Measurements from ENCODE around the gene LHX1.
A peak's percentile ranks its signal among the peaks of the same experiment; 100 is the strongest.

The LHX1 gene

GRCh38 chr17:36939802-36940312, 2.6 kb downstream of the LHX1 start:
- DNase-seq = no peak

- DNase-seq = no peak
These were observed 3.3 kb downstream of the LHX1 start for GRCh38 chr17:36940313-36941264.

GRCh38 chr17:36941265-36942010, 4.2 kb downstream of the LHX1 start:
- DNase-seq = no peak

GRCh38 chr17:36942019-36942599, 4.8 kb downstream of the LHX1 start:
- no peak for DNase-seq

GRCh38 chr17:36942631-36943125, 5.4 kb downstream of the LHX1 start:
- no peak for DNase-seq

- DNase-seq = no peak
These were observed 6.2 kb downstream of the LHX1 start for GRCh38 chr17:36943250-36944191.

- DNase-seq = no peak
These were observed 7.3 kb downstream of the LHX1 start for GRCh38 chr17:36944553-36944952.

- no peak for DNase-seq
These were observed 7.9 kb downstream of the LHX1 start for GRCh38 chr17:36945140-36945539.

- DNase-seq = no peak
These were observed 8.9 kb downstream of the LHX1 start for GRCh38 chr17:36945959-36946725.

- no peak for DNase-seq
These were observed 9.4 kb downstream of the LHX1 start for GRCh38 chr17:36946726-36947091.

- no peak for DNase-seq
These were observed 10.8 kb downstream of the LHX1 start for GRCh38 chr17:36947922-36948716.

- DNase-seq = peak; percentile 96 to 97
These were observed 11.6 kb downstream of the LHX1 start, which contains the start of gene AATF for GRCh38 chr17:36948717-36949460. Gene AATF (plus strand): TSS chr17:36948954. CDS start chr17:36949126, 172 bp downstream.

GRCh38 chr17:36949461-36949927, 12.2 kb downstream of the LHX1 start:
- no peak for DNase-seq

- no peak for DNase-seq
These were observed 12.8 kb downstream of the LHX1 start for GRCh38 chr17:36950027-36950426.

GRCh38 chr17:36951084-36951789, 14.0 kb downstream of the LHX1 start:
- DNase-seq = no peak

- no peak for DNase-seq
These were observed 34.2 kb downstream of the LHX1 start for GRCh38 chr17:36971508-36971907.

GRCh38 chr17:36972186-36972700, 35.0 kb downstream of the LHX1 start:
- no peak for DNase-seq

- no peak for DNase-seq
These were observed 35.6 kb downstream of the LHX1 start for GRCh38 chr17:36972905-36973304.
